Mammary microvascular endothelial cell (primary cell): ENCODE measurements around the gene CIB2. TPM values are rescaled to one million over a fixed set of nuclear protein-coding genes. Genes with fewer than 3 reads are reported as not detected.

Experiments
- total RNA-seq: library from RNA; depleted of rRNA; stranded (reverse); fragments of >200 nt; gene quantifications from 2 replicates; pipeline ENCODE4 v1.2.3, GENCODE V29; 2015

The CIB2 gene
- total RNA-seq: 0.27 and 3.1 TPM in 2 replicates

GRCh38 chr15:78131295-78132061 lies at the start of gene CIB2:
CIB2 (minus strand) TSS chr15:78131445; CDS start chr15:78131215, 230 bp downstream.

GRCh38 chr15:78149068-78149804 lies 18.0 kb upstream of the CIB2 start, which contains the start of gene IDH3A:
IDH3A (plus strand) TSS chr15:78149362; CDS start chr15:78149404, 42 bp downstream.

GRCh38 chr15:78092261-78093041 lies 38.8 kb downstream of the CIB2 start, which contains the start of gene SH2D7:
SH2D7 (plus strand) TSS chr15:78092561; CDS start chr15:78092585, 24 bp downstream.

GRCh38 chr15:78077053-78077870 lies 54.0 kb downstream of the CIB2 start, which contains the start of gene TBC1D2B:
TBC1D2B (minus strand) TSS chr15:78077711; CDS start chr15:78077652, 59 bp downstream.

Other genes with a start within 250 kb of the CIB2 start
- gene TBC1D2B, start 53.7 kb downstream of the CIB2 start, total RNA-seq: 24.8 and 24.9 TPM in 2 replicates
- gene SH2D7, start 38.9 kb downstream of the CIB2 start, total RNA-seq: not detected in 2 replicates
- gene IDH3A, start 17.9 kb upstream of the CIB2 start, total RNA-seq: 51.1 and 68.4 TPM in 2 replicates
- 0.07 and 0.25 TPM in 2 replicates for gene ACSBG1, start 103.1 kb upstream of the CIB2 start, total RNA-seq
- 6.3 and 7.8 TPM in 2 replicates for gene DNAJA4, start 133.1 kb upstream of the CIB2 start, total RNA-seq
- gene SKIC8, start 168.2 kb upstream of the CIB2 start, total RNA-seq: 74.1 and 85.0 TPM in 2 replicates
- 0.20 TPM in 1 of 2 replicates, not detected in the other for gene CRABP1, start 208.9 kb upstream of the CIB2 start, total RNA-seq